Measurements from ENCODE around the gene ZFP2. TPM values are rescaled to one million over a fixed set of nuclear protein-coding genes. Genes with fewer than 3 reads are reported as not detected.
"Not testable (repeated sequence)": the region's sequence is repeated elsewhere in the genome, so short reads cannot be mapped to it uniquely, and the experiment has no call there.

Gene ZFP2
- total and polyA plus RNA-seq, 5 experiments from 2014 or later: 0.21 to 3.5 (median 0.69) TPM

GRCh38 chr5:178883115-178883694 is 12.5 kb upstream of the ZFP2 start:
- H3K4me1 Mint-ChIP-seq, ATAC-seq, H3K27me3 Mint-ChIP-seq, H3K27ac Mint-ChIP-seq, DNase-seq, H3K4me3 Mint-ChIP-seq, POLR2A ChIA-PET: not testable (repeated sequence)
- H3K9me3 Mint-ChIP-seq: peaks cover 27 to 96% (median 48%) of the 10 kb centered on the region in 9 donors
- H3K36me3 Mint-ChIP-seq: peaks cover 52 to 92% (median 90%) of the 10 kb centered on the region in 3 donors

- peaks cover 30 to 94% (median 53%) of the 10 kb centered on the region in 9 donors for H3K9me3 Mint-ChIP-seq
- H3K4me1 Mint-ChIP-seq: peaks cover 0 to 2% (median 0%) of the 10 kb centered on the region in 4 donors
- peaks cover 58 to 92% (median 89%) of the 10 kb centered on the region in 3 donors for H3K36me3 Mint-ChIP-seq
- H3K27me3 Mint-ChIP-seq: no peaks in the 10 kb centered on the region
- DNase-seq (no peak), ATAC-seq (no peak)
- POLR2A ChIA-PET: no interaction called here
- no peak overlapping the region for H3K4me3 Mint-ChIP-seq
- no peak overlapping the region for H3K27ac Mint-ChIP-seq
Observed at GRCh38 chr5:178883815-178884430, 11.8 kb upstream of the ZFP2 start.

GRCh38 chr5:178899289-178899688 is 3.6 kb downstream of the ZFP2 start:
- Mint-ChIP-seq H3K36me3 (peaks cover 15 to 56% (median 44%) of the 10 kb centered on the region in 3 donors), H3K27me3 (peaks cover 0 to 12% (median 0%) of the 10 kb centered on the region in 5 donors), H3K27ac (no peak overlapping the region), H3K4me1 (peaks cover 0 to 15% (median 6%) of the 10 kb centered on the region in 4 donors), H3K9me3 (peaks cover 4 to 74% (median 30%) of the 10 kb centered on the region in 9 donors), H3K4me3 (no peak overlapping the region)
- ATAC-seq (no peak), DNase-seq (no peak)
- POLR2A ChIA-PET: no interaction called here

- POLR2A ChIA-PET: no interaction called here
- Mint-ChIP-seq H3K9me3 (peaks cover 8 to 80% (median 28%) of the 10 kb centered on the region in 9 donors), H3K4me3 (no peak overlapping the region), H3K27me3 (no peaks in the 10 kb centered on the region), H3K36me3 (peaks cover 21 to 64% (median 36%) of the 10 kb centered on the region in 3 donors), H3K4me1 (peaks cover 0 to 3% (median 0%) of the 10 kb centered on the region in 4 donors), H3K27ac (no peak overlapping the region)
- DNase-seq (no peak), ATAC-seq (no peak)
Observed at GRCh38 chr5:178902849-178903248, 7.1 kb downstream of the ZFP2 start.

- peaks cover 55 to 91% (median 71%) of the 10 kb centered on the region in 3 donors for H3K36me3 Mint-ChIP-seq
- no peak overlapping the region for H3K27ac Mint-ChIP-seq
- POLR2A ChIA-PET: no interaction called here
- no peak overlapping the region for H3K4me3 Mint-ChIP-seq
- peaks cover 0 to 1% (median 0%) of the 10 kb centered on the region in 5 donors for H3K27me3 Mint-ChIP-seq
- DNase-seq (no peak), ATAC-seq (no peak)
- no peaks in the 10 kb centered on the region for H3K4me1 Mint-ChIP-seq
- peaks cover 29 to 100% (median 74%) of the 10 kb centered on the region in 9 donors for H3K9me3 Mint-ChIP-seq
Observed at GRCh38 chr5:178931846-178932760, 36.4 kb downstream of the ZFP2 start.

- peaks cover 36 to 98% (median 74%) of the 10 kb centered on the region in 9 donors for H3K9me3 Mint-ChIP-seq
- H3K36me3 Mint-ChIP-seq: peaks cover 34 to 74% (median 65%) of the 10 kb centered on the region in 3 donors
- DNase-seq (no peak), ATAC-seq (no peak)
- no peaks in the 10 kb centered on the region for H3K4me1 Mint-ChIP-seq
- peak within 1 kb of the TSS in 2 of 10 donors; percentile 34 to 46 for H3K4me3 Mint-ChIP-seq
- POLR2A ChIA-PET: no interaction called here
- peaks cover 23 to 47% (median 37%) of the 10 kb centered on the region in 5 donors for H3K27me3 Mint-ChIP-seq
- peak within 1 kb of the TSS in 1 of 10 donors; percentile 37 for H3K27ac Mint-ChIP-seq
Observed at GRCh38 chr5:178940569-178941360, 45.1 kb downstream of the ZFP2 start, which contains the start of gene ZNF454. Gene ZNF454 (plus strand): TSS chr5:178941198. CDS start chr5:178942792, 1,594 bp downstream.

- no peak for DNase-seq
- POLR2A ChIA-PET: no interaction called here
- H3K36me3 Mint-ChIP-seq: peaks cover 31 to 73% (median 59%) of the 10 kb centered on the region in 3 donors
- H3K27ac Mint-ChIP-seq: no peak overlapping the region
- no peak for ATAC-seq
- no peaks in the 10 kb centered on the region for H3K4me1 Mint-ChIP-seq
- H3K27me3 Mint-ChIP-seq: peaks cover 23 to 47% (median 37%) of the 10 kb centered on the region in 5 donors
- no peak overlapping the region for H3K4me3 Mint-ChIP-seq
- H3K9me3 Mint-ChIP-seq: peaks cover 35 to 98% (median 73%) of the 10 kb centered on the region in 9 donors
Observed at GRCh38 chr5:178941361-178941760, 45.6 kb downstream of the ZFP2 start.

GRCh38 chr5:178965465-178966055 is 69.8 kb downstream of the ZFP2 start:
- ATAC-seq: no peak
- H3K4me1 Mint-ChIP-seq: no peaks in the 10 kb centered on the region
- peaks cover 14 to 76% (median 55%) of the 10 kb centered on the region in 3 donors for H3K36me3 Mint-ChIP-seq
- no peak overlapping the region for H3K27ac Mint-ChIP-seq
- peaks cover 25 to 94% (median 73%) of the 10 kb centered on the region in 9 donors for H3K9me3 Mint-ChIP-seq
- POLR2A ChIA-PET: no interaction called here
- DNase-seq: no peak
- H3K27me3 Mint-ChIP-seq: peaks cover 0 to 1% (median 0%) of the 10 kb centered on the region in 5 donors
- peak overlapping the region in 1 of 10 donors; percentile 26 for H3K4me3 Mint-ChIP-seq

- DNase-seq: no peak
- ATAC-seq: no peak
- peak overlapping the region in 1 of 10 donors; percentile 27 for H3K27ac Mint-ChIP-seq
- peaks cover 0 to 35% (median 10%) of the 10 kb centered on the region in 3 donors for H3K36me3 Mint-ChIP-seq
- no peaks in the 10 kb centered on the region for H3K4me1 Mint-ChIP-seq
- POLR2A ChIA-PET: no interaction called here
- peaks cover 0 to 75% (median 63%) of the 10 kb centered on the region in 9 donors for H3K9me3 Mint-ChIP-seq
- no peak overlapping the region for H3K4me3 Mint-ChIP-seq
- H3K27me3 Mint-ChIP-seq: peaks cover 0 to 10% (median under 1%) of the 10 kb centered on the region in 5 donors
Observed at GRCh38 chr5:178981381-178981780, 85.7 kb downstream of the ZFP2 start.
